ENCODE results near the gene ARMC7.

ARMC7 gene

DNA sequence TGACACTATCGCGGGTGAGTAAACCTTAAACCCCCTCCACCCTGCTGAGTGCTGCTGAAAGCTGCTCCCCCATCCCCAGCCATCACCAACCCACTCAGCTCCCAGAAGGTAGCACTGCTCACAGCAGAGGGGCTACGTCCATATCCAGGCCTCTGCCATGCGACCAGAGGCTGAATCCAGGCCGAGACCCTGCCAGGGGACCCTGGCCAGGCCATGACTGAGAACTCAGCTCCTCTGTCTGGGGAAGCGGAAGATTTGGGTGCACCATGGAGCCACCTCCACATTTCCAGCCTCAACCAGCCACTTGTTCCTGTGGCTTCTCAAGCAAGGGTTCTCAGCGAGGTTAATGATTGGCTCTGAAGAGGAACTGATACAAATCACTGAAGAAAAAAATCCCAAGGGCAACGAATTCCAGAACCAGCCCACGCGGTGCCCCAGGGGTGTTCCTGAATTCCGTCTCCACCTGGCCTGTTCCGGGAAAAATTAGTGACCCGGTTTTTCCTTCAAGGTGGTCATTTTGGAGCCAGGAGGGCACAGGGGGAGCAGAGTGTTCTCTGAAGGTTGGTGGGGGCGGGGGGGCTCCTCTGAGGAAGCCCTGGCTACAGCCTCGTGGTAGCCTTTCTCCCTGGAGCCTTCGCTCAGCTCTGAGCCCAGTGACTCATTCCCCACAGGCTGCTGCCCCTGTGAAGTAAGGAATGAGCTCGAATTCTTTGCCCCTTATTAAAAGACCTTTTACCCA lies 31.3 kb upstream of the ARMC7 start:
- DNase-seq, result no peak

DNA sequence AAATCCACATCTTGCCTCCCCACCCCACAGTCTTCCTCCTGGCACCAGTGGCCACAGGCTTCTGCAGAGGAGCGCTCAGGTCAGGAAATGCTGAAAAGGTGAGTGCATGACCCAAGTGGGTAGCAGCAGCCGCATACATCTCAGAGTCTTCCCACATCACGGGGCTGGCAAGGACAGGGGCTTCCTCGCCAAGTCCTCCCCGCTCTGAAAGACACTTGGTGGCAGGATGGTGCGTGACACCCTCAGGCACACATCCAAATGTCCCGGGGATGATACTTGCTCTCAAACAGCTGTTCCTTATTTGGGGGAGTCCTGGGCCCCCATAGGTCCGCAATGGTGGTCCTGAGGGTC lies 30.8 kb upstream of the ARMC7 start:
- no peak for DNase-seq

DNA sequence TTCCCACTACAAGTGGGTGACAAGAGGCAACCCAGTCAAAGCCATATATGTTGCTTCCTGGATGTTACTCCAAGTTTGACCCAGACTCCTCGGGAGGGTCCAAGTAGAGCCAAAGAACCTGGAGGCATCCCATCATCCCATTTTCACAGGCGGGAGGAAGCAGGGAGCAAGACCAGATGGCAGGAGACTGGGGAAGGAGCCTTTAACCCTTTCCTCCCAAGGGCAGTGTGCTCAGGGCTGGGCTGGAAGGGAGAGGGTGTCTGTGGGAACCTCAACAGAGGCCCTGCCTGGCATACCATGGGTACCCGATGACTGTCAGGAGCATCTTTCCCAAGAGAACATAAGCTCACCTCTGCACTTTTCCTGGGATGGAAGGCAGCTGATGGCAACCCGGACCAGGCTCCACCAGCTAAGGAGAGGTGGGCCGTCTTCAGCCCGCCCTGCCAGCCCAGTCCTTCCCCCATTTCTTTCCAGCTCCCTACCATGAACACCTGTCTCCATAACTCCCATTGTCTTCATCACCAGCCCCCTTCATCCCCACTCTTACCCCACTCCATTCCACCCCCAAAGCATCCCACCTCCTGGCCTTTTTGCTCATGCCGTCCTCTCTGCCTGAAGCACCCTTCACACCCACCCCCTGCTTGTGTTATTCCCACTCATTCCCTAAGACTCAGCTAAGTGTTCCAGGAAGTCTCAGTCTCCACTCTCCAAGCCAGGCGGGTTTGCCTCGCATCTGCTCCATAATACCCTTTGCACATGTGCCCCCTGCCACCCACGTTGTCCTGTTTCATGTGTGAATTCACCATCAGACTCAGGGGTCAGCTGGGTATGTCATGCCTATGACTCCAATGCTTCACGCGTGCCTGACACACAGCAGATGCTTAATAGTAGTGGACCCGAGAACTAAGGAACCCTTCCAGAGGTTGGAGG lies 27.9 kb upstream of the ARMC7 start:
- DNase-seq, result peak; percentile 24

DNA sequence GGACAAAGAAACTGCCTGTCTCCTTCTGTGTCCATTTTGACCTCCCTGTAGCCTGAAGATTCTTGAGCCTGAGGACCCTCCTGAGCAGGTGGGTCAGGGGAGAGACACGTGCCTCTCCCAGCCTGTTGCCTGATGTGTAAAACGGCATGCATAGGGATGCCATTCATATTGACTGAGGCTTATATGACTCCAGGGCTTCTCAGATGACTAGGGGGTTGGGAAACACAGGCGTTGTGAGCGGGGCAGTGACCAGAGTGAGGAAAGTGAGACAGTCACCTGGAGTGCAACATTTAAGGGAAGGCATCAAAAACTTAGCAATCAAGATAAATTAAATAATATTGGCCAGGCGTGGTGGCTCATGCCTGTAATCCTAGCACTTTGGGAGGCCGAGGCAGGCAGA lies 27.1 kb upstream of the ARMC7 start:
- DNase-seq, result no peak

DNA sequence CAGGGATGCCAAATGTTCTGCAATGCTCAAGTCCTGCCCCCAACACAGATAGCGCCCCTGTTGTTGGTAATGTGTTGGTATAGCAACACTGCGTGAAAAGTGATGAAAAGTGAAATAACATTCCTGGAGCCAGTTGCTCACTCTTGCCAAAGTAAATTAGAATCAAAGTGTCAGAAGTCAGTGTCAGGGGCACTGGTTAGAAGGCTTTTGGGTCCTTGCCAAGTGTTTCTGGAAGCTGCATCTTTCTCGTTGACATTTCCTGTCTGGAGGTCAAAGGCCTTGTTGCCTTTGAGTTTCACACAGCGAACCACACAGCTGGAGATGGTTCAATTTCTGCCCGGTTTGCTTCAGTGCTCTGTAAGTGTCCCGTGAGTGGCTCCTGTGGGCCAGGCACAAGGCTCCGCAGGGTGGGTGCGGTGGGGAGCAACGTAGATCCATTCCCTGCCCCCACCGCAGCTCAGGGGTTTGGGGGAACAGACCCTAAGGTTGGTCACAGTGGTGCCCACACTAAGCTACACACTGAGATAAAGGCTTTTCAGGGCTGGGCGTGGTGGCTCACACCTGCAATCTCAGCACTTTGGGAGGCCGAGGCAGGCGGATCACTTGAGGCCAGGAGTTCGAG lies 25.6 kb upstream of the ARMC7 start:
- no peak for DNase-seq

DNA sequence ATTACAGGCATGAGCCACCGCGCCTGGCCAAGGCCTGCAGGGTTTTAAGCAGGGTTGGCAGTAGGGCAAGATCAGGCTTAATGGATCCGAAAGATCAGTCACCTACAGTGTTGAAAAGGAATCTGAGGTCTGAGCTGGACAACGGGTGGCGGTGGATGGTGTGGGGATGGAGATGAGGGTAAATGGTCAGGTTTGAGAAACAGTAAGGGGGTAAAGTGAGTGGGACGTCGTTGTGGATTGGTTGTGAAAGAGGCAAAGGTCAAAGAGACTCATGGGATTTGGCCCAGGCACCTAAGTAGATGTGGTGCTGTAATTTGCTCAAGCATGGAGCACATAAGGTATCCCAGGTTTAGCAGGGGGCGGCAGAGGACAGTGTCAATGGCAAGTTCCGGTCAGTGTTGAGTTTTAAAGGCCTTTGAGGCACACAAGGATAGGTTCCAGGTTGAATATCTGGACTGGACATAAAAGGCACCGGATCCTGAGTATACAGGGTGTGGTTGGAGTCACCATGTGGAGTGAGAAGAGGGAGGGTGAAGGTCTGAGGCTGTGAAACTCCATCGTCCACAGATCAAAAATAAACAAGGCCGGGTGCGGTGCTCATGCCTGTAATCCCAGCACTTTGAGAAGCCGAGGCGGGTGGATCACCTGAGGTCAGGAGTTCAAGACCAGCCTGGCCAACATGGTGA lies 23.1 kb upstream of the ARMC7 start:
- DNase-seq, result no peak

DNA sequence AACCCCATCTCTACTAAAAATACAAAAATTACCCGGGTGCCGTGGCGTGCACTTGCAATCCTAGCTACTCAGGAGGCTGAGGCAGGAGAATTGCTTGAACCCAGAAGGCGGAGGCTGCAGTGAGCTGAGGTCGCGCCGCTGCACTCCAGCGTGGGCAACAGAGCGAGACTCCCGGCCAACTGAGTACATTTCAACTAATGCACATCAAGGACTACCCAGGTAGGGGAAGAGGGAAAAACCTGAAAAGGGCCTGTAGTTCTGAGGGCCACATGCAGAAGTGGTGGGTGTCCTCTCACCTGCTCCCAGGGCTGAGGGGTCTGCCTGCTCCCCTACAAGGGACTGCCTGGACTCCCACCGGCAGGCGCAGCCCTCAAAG lies 22.6 kb upstream of the ARMC7 start:
- DNase-seq, result no peak

DNA sequence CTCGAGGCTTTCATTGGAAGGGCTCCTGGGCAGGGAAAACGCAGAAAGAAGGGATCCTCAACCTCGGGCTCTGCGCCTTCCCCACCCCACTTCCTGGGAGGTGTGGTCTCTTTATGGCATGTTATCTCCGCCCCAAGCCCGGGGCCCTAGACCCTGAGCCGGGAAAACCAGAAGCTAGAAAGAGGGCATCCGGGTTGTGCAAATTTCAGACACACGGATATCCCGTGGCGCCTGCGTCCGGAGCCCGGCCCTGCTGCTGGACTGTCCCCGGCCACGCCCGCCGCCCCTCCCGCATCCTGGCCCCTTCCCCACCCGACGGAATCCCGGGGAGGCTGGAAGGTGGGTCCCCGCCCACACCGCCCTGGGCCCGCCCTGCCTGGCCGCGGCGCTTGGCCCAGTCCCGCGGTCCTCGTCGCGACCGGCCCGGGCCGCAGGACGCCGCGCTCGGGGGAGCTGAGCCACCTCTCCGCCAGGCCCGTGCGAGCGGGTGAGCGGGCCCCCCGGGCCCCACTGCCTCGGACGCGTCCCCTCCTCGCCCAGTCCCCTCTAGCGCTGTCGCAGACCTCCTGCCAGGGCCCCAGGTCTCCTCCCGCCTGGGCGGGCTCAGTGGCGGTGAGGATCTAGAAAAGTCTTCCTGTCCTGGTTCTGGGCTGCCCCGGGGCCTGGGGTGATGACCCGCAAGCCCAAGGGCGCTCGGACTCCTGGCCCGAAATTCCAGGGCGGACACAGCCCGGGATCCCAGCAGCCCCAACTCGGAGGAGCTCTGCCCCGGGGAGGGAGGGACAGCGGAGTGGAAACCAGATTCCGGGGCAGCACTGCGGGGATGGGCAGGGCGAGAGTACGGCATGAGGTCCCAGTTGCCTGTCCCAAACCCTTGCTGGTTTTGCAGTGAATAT lies 22.0 kb upstream of the ARMC7 start, which contains the start of gene SLC16A5:
TSS of gene SLC16A5 (plus strand) at position 397 of the 896 bp plus-strand sequence. CDS start 5,683 bp downstream, outside the sequence.
- no peak for DNase-seq

DNA sequence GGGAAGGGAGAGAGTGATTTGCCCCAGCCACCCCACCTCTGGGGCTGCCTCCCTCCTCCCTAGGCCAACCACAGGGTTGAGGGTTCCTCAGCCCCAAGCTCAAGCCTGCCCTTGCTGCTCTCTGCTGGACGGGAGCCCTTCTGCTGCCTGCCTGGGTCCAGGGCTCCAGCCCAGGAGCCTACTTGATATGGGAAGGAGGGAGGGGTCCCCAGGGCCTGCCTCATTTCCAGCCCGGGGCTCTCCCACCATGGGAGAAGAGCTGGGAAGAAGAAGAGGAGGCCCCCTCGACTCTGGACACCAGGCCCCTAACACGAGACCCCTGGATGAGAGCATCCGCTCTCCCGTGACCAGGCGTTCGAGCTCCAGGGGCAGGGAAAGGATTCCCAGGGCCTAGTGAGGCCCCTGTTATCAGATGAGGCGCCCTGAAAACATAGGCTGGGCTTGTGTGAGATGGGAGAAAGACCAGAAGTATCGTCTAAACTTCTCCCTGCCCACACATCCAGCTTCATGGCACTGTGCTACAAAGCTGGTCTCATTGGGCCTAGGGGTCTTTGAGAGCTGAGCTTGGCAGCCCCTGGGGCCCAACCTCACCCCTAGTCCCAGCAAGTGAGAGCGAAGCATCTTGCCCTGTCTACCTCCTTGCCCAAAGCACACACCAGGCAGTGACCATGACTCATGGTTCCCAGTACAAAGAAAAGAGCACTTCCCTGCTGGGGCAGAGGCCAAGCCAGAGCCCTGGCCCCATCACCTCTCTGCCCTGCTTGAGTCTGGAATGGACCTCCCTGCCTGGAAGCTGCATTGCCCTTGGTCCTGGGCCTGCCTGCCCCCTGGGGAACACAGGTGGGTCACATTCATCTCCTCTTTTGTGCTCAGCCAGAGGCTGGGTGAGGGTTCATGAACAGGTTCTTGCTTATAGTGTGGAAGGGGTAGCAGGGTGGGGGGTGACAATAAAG lies 21.0 kb upstream of the ARMC7 start:
- no peak for DNase-seq

DNA sequence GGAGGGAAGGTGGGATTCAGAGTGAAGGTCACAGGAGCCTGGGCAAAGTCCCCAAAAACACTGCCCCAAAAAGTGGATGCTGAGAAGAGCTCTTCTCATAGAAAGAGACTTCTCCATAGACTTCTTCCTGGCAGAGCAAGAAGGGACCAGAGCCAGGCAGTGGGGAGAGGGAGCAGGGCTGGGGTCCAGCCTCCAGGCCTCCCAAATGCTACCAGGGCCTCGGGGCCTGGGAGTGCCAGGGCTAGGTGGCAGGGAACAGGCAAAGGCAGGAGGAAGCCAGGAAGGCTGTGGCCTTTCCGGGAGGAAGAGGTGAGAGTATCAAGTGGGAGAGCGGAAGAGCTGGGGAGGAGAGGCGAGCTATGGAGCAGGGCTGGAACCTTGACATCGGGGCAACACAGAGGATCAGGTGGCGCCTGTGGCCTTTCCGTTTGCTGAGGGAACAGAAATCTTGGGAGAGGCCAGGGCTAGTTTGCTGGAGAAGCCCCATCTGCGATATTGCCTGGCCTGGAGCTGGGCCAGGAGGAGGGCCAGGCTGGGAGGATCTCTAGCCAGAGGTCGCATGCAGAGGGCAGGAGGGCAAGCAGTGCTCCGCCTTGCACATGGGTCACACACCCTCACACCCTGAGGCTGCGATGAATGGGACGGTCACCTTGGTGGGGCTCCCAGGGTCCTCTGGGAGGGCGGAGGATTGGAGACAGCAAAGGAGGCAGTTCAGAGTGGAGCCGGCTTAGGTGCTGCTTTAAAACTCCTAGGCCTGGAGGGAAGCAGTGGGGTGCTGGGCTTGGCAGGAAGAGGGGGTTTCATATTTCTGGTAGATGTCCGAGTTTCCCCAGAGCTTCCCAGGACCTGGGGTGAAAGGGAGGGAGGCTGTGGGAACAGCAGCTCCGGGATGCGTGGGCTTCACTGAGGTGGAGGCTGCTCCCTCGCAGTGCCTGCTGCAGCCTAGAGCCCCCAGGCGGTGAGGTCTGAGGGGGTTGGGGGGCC lies 18.6 kb upstream of the ARMC7 start:
- DNase-seq, result peak; percentile 7

DNA sequence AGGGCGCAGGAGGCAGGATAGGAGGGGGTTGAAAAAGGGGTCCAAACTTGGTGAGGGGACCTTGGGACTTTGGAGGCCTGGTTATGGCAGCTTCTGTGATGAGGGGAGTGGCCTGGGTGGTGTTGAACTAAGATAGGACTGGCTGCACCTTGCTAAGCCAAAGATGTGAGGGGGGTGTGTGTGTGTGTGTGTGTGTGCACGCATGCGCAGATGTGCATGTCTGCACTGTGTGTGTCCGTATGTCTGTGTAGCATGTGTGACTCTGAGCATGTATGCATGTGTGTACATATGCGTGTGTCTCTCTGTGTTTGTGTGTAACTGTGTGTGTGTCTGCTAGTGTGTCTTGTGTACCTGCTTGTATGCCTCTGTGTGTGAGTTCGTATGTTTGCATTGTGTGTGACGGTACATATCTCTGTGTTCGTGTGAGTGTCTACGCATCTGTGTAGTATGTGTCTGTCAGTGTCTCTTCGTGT lies 17.9 kb upstream of the ARMC7 start:
- DNase-seq, result no peak

DNA sequence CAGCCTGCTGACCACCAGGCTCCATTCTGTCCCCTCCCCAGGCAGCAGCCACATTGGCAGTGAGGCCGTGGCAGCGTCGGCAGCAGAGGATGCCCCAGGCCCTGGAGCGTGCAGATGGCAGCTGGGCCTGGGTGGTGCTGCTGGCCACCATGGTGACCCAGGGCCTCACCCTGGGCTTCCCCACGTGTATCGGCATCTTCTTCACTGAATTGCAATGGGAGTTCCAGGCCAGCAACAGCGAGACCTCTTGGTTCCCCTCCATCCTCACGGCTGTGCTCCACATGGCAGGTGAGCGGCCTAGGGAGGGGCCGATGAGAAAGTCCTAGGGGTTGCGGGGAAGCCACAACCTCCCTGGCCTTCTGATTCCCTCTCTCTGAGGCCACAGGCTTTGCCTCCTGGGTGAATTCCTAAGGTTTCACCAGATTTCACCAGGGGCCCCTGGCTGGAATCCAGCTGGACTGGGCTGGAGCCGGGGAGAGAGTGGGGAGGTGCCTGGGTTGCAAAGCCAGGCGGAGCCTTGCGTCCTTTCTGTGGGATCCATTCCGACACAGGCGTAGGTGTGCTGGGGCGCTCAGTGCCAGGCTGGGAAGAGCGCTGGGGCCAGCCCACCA lies 16.1 kb upstream of the ARMC7 start:
- DNase-seq, result no peak

DNA sequence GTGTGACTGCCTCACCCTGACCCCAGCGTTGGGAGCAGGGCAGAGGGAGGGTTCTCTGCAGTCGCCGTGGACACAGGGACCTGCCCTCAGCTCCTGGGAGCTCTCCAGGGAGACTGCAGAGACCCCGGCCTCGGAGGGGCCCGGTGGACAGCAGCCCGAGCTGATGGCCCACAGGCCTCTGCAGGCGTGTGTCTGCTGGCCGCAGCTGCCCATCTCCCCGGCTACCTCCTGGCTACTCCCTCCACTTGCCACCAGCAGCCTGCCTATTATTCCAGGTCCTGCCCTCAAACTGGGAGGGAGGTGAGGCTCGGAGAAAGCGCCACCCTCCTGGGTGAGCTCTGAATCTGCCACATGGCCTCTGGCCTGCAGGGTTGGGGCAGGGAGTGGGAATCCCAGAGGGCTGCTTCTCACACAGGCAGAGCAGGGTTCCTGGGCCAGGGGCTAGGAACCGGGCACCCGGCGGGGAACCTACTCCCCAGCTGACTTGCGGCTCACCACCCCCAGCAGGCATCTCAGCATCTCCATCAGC lies 14.8 kb upstream of the ARMC7 start:
- DNase-seq, result no peak

DNA sequence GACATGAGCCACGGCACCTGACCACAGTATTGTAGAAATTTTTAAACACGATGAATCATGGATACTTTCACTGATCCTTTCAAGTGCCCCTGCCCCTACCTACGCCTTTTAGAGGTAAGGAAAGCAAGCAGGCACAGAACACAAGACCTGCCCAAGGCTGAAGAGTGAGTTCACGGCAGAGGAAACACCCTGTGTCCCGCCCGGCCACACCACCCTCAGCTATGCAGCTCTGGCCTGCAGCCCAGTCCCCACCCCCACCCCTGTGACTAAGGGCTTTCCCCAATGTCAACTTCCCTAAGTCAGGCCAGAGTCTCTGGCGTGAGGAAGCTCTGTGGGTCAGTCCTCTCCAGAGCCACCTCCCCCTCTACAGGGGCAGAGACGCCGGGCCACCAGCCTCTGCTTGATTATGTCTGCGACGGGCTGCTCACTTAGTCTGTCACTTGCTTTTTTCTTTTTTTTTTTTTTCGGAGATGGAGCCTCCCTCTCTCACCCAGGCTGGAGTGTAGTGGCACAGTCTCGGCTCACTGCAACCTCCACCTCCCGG lies 13.6 kb upstream of the ARMC7 start:
- no peak for DNase-seq

DNA sequence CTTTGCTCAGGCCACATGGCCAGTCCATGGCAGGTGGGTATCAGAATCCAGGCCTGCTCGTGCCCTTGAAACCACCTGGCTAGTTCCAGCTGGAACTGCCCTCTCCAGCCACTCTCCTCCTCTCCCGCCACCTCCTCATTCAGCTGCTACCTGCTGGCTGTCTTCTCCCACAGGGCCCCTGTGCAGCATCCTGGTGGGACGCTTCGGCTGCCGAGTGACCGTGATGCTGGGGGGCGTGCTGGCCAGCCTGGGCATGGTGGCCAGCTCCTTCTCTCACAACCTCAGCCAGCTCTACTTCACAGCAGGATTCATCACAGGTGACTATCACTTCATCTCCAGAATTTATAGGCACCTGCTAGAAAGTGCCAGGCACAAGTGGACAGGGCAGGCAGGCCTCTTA lies 11.9 kb upstream of the ARMC7 start:
- DNase-seq, result no peak

DNA sequence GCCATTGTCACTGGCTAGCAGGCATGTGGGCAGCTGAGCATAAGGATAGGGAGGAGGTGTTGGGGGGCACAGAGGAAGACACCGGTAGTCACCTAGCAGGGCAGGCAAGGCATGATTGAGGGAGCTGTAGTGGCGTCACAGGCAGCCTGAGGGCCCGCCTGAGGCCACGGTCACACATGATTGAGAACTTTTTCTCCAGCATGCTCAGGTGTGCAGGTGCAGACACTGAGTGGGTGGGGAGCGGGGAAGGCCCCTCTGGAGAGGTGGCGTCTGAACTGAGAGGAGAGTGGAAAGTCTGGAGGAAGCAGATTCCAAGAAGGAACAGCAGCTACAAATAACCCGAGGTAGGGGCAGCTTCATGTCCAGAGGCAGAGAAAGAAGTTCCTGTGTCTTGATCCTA lies 10.9 kb upstream of the ARMC7 start:
- DNase-seq, result no peak

DNA sequence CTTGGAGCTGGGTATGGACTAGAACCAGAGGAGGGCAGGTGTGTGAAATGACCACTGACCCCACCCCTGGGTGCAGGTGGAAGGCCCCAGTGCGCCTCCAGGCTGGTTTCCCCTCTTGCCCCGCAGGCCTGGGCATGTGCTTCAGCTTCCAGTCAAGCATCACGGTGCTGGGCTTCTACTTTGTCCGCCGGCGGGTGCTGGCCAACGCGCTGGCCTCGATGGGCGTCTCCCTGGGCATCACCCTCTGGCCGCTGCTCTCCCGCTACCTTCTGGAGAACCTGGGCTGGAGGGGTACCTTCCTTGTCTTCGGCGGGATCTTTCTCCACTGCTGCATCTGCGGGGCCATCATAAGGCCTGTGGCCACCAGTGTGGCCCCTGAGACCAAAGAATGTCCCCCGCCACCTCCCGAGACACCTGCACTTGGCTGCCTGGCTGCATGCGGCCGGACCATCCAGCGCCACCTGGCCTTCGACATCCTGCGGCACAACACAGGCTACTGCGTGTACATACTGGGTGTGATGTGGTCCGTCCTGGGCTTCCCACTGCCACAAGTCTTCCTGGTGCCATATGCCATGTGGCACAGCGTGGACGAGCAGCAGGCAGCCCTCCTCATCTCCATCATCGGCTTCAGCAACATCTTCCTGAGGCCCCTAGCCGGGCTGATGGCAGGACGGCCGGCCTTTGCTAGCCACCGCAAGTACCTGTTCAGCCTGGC lies 9.7 kb upstream of the ARMC7 start:
- no peak for DNase-seq

DNA sequence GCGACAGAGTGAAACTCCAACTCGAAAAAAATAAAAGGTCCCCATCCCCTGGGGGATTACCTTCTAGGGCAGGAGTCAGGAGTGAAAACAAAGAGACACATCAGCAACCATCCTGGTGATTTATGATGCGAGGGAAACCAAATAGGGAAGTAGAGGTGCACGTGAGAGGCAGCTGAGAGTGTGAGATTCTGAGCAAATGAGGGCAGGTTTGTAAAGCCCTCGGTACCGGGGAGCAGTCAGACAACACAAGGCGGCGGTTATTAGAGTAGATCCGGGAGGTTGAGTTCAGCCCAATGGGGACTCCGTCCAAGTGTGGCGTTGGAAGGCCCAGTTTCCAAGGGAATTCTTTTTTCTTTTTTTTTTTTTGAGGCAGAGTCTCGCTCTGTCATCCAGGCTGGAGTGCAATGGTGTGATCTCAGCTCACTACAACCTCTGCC lies 7.4 kb upstream of the ARMC7 start:
- DNase-seq, result peak; percentile 64

Data from NCI-H2171 treated with DMSO at 0.1 percent for 48 hours (cell line).